NCI-H1930 (cell line): ENCODE results near the gene XKR3.
"Not testable (repeated sequence)": the region's sequence is repeated elsewhere in the genome, so short reads cannot be mapped to it uniquely, and the experiment has no call there.

ENCODE experiments used
- DNase-seq, 2 experiments: peaks; one replicate each; lab custom pipeline; 2025; lab: John Stamatoyannopoulos, UW

Gene XKR3

DNA sequence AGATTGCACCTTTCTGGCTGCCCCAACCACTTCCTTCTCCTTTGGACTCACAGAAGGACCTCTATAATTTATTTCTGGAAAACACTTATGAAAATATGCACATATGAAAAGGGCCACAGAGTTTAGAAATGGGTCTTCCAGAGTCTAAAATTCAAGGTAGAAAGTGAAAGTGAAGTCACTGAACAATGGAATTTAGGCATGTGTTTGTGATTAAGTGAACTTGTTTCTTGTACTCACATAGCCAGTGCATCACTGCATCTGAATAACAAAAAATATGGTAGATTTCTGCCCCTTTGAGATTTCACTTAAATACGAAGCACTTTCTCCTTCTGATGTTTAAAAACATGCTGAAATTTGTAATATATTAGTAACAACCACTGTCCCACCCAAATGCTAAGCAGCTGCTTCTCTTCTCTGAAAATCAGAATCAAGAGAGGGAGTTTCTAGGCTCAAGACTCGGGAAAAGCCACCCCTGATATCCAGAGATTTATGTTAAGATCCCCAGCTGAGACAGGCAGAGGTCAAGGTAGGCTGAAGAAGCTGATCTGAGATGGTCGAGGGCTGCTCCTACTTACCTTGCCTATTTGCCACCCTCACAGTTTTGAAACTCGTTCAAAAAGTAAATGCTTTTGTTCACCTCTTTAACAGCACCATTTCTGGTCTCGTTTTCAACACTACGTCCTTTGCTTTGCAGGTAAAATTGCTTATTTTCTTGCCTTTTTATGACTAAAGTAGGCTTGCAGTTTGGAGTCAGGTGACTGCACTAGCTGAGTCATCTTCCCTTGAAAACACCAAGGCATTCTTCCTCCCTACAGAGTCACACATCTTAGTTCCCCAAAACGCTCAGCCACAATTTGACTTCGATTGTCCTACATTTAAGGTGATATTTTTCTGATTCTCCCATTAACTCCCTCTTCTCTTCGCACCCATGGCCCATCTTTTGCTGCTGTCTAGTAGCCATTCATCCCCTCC, at the start of gene XKR3:
Gene XKR3 (minus strand): TSS at position 696 of the 972 bp plus-strand sequence. CDS start 17,338 bp downstream, outside the sequence.
- DNase-seq: no peak

DNA sequence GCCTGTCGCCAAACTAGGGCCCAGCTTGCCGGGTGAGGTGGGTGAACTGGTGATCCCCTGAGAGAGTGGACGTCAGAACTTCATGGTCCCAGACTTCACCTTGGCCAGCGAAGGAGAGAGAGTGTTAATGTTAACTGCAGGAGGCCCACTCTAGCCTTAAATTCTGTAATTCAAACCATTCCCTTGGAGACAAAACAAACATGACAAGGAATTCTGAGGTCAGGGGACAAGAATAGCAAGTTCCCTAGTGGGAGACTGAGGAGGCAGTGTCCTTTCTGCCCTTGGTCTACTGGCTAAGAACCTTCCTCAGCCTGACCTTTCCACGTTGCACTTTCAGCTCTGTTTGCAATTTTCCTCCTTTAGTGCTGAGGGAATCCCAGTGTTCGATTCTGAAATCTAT, 44.4 kb upstream of the XKR3 start:
- not testable (repeated sequence) for DNase-seq

DNA sequence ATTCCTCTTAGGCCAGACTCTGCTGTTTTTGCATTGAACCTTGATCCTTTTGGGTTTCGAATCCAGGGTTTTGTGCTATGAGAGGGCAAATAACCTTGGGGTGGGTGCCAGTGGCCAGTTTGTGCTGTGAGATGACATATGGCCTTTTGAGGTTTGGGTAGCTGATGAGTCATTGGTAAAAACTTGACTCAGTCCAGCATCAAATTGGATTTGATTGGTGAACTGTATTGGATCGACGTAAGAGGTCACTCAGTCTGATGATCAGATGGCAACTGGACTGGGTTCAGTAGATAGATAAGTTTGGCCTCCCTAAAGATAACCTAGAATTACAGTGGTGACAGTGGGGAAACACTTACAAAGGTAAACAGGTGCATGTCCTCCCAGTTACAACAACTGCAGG, 41.0 kb upstream of the XKR3 start:
- no peak for DNase-seq

DNA sequence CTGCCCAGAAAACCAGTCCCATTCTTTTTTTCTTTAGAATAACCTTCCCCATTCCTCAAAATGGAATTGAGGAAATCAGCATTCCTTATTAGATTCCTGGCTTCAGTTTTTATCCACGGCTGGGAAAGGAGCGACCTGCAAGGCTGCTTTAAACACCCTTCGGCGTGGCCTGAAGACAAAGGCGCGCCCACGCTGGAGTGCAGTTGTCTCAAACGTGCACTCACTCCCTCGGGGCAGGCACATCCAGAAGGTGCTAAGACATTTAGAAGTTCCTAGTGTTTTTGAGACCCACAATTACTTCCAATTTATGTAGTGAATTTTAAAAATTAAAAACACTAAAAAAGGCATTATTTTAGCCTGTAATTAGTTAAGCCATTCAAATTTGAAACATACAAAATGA, 31.6 kb upstream of the XKR3 start:
- DNase-seq: not testable (repeated sequence)

DNA sequence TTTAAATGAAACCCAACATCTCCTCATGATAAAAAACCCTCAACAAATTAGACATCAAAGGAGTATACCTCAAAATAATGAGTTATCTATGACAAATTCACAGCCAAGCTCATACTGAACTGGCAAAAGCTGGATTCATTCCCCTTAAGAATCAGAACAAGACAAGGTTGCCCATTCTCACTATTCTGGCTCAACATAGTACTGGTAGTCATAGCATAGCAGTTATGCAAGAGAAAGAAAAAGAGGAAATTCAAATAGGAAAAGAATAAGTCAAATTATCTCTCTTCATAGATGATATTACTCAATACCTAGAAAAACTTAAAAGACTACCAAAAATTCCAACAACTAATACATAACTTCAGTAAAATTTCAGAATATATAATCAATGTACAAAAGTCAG, 29.4 kb upstream of the XKR3 start:
- DNase-seq: no peak

DNA sequence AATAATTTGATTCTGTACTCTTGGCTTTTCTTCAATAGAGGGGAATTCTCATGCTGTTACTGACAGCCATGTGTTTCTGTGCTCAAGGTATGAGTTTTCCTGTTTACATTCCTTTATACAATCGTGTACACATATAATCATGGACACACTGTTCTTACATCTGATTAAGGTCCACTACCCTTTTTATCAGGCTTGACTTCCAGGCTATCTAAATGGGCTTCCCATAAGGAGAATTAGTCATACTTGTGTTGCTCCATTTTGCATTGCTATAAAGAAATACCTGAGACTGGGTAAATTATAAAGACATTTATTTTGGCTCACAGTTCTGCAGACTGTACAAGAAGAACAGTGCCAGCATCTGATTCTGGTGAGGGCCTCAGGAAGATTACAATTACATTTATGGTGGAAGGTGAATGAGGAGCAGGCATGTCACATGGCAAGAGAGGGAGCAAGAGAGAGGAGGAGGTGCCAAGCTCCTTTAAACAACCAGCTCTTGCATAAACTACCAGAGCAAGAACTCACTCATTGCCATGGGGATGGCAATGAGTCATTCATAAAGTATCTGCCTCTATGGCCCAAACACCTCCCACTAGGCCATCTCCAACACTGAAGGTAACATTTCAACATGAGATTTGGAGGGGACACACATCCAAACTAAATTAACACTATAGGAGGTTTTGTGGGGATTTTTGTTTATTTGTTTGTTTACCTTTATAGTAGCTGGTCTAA, 26.2 kb upstream of the XKR3 start:
- not testable (repeated sequence) for DNase-seq

DNA sequence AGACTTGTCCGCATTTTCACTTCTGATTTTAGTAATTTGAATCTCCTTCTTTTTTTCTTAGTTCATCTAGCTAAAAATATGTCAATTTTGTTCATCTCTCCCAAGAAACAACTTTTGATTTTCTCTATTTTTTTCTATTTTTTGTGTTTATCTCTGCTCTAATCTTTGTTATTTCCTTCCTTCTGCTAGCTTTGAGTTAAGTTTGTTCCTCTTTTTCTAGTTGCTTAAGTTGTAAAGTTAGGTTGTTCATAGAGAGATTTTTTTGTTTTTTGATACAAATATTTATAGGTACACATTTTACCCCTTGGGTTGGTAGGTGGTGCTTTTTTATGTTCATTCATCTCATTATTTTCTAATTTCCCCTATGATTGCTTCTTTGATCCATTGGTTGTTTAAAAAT, 22.1 kb upstream of the XKR3 start:
- no peak for DNase-seq

DNA sequence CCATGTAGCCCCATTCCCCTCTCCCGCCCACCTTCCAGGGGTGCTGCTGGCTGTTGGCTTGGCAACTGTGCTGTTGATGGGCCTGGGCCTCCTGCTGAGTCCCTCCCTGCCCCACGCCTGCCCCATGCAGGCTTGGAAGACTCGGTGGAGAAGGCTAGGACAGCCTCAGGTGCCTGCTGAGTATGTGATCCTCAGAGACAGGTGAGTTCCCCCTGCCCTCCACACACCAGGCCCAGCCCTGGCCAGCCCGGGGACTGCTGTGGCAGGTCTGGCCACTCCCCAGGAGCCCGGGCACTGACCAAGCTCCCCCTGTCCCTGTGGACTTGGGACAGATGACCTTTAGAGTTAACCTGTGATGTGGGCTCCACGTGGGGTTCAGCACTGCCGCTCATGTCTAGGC, 20.7 kb upstream of the XKR3 start:
- no peak for DNase-seq

DNA sequence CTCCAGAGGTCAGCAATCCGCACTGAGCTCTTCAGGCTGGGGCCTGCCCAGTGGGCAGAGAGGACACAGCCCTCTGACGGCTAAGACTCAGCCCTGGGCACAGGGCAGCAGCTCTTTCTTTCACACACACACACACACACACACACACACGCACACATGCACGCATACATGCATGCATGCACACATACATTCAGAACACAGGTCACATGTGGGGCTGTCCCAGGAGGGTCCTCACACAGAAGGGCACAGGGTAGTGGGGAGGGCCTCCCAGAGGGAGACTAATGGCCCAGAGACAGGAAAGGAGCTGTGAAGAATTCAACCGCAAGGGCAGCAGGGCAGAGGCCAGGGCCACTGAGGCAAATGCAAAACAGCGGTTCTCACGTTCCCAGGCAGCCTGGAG, 20.3 kb upstream of the XKR3 start:
- DNase-seq: no peak

DNA sequence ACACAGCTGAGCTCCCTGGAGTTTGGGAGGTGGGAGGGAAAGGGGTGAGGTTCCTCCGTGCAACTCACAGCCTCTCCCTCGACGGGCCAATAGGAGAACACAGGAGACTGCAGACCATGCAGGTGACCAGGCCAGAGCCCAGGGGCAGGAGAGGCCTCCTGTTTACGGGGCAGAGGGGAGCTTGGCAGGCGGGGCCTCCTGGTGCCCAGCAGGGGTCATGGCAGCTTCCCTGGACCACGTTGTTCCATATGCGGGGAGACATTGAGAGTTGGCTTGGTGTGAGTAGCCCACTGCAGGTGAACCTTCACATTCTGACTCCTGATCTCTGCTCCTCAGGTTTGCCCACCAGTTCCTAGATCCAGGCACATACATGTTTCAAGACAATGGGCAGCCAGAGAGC, 19.3 kb upstream of the XKR3 start:
- no peak for DNase-seq

DNA sequence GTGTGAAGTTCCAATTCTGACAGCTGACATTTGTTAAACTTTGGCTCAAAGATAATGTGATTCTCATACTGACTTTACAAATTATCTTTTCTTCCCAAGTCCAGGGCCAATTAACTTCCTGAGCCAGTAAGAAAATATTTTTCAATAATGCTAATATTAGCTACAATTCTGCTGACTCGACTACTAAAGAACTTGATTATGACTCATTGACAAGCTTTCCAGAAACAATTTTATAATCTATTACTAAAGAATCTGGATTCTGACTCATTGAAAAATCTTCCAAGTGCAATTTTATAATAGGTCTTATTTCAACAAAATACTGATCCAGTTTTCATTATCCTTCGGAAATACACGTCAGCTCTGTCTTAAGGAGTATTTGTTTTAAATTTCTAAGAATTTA, 12.9 kb upstream of the XKR3 start:
- no peak for DNase-seq

DNA sequence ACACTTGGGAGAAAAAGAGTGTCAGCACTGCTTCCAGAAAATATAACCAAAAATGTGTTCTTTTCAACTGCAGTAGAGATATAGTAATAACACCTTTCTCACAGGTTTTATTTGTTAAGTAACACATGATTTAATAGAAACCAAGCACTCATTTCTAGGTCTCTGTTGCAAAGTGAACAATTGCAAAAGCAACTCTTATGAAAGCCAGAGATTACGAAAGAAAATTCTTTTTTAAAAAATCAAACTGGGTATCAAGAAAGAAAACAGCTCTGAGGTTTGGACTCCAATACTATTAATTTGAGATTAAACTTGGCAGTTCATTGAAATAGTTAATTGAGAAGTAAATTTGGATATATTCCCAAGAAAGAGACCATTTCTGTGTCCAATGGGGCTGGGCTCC, 9.8 kb upstream of the XKR3 start:
- no peak for DNase-seq

DNA sequence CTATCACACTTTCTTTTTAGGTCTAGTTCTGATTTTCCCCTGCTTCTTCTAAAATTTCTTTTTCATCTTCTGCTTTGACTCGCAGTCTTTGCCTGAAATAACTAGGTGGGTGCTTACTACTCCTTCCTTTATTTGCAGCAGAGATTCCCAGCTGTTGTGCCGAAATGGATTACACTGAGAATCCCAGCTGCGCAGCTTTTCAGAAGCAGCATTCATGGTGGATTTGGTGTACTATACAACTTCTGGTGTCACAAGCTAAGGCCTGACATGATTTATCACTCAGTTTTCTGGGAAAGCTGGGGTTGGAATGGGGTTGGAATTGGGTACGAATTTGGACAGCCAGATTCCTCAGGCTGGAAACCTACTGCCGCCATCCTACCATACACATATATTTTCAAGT, 6.0 kb upstream of the XKR3 start:
- no peak for DNase-seq

DNA sequence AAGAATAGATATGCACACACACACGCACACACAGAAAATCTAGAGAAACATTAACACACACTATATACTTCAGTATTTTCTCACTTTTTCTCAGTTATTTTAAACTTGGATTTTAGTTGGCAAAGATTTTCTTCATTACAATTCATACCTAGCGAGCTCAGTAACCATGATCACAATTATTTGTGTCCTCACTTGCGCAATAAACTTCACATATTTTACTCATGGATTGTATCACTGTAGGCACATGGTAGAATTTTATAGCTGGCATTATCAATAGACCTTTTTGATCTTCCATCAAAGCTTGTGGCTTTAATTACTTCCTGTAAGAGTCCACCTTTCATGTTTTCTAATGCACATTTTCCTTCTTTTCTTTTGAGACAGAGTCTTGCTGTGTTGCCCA, 4.8 kb upstream of the XKR3 start:
- no peak for DNase-seq

DNA sequence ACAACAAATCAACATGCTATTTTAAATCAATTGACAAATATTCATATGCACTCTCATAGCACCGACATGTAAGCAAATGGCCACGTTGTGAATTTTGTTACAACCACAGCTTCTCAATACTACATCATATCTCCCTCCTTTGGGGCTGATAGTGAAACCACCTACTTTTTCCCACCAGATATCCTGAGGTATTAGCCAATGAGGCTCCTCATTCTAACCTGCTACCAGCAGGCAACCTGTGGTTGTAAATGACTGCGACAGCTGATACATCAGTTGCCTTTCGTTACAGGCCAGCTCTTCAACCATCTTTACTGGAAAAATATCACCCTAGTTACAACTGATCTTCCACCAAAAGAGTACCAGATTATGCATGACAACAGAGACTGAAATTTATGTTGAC, 3.7 kb upstream of the XKR3 start:
- DNase-seq: no peak

DNA sequence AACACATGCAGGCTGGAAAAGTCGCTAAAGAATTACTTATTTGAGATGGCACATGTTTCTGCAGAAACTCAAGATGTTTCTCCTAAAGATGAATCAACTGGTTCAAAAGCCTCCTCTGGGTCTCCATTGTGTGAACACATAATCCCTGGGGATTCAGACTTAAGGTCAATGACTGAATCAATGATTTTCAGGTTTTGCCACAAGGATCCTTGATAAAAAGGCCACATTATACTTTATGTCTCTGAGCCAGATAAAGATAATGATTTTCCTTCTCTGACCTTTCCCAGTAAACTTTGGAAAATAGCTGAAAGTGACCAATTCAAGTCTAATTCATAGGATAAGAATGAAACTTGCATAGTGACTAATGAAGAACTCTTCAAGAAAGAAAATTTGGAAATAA, 2.3 kb upstream of the XKR3 start:
- DNase-seq: no peak

DNA sequence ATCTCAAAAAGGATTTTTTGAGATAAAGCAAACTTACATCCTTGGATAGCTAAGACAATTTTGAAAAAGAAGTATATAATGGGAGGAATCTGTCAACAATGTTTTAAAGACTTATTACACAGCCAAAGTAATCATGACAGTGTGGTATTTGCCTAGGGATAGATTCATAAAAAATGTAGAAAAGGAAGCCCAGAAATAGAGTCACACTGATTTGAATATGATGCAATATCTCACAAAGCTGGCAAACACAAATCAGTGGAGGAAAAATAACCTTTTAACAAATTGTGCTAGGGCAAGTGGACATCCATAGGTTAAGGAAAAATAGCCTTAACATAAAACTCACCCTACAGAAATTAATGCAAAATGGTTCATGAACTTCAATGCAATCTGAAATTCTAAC, 6.0 kb downstream of the XKR3 start:
- DNase-seq: no peak

DNA sequence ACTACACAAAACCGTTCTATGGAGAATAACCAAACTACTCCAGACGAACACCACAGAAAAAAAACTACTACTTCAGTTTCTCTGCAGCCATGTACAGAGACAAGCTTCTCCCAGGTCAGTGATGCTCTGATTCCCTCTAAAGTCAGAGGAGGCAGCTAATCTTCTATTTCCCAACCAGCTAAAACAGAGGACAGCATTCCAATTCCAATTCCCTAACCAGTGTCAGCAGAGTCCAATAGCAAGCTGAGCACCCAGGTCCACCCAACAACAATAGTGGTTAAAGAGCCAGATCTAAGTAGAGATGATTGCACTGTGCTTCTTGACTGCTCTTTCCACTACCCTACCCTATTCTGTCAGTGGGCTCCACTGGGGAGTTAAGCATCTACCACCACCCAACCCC, 6.7 kb downstream of the XKR3 start:
- no peak for DNase-seq

DNA sequence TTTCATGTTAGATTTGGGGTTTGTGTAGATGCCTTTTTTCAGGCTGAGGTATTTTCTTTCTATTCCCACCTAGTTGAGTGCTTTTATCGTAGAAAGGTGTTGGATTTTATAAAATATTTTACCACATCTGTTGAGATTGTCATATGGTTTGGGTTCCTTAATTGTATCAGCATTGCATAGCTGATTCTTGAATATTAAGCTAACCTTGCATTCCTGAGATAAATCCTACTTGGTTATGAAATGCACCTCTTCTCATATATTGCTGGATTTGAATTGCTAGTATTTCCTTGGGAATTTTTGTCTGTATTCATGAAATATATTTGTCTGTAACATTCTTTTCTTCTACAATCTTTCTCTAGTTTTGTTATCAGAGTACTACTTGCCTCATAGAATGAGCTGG, 10.1 kb downstream of the XKR3 start:
- DNase-seq: no peak

DNA sequence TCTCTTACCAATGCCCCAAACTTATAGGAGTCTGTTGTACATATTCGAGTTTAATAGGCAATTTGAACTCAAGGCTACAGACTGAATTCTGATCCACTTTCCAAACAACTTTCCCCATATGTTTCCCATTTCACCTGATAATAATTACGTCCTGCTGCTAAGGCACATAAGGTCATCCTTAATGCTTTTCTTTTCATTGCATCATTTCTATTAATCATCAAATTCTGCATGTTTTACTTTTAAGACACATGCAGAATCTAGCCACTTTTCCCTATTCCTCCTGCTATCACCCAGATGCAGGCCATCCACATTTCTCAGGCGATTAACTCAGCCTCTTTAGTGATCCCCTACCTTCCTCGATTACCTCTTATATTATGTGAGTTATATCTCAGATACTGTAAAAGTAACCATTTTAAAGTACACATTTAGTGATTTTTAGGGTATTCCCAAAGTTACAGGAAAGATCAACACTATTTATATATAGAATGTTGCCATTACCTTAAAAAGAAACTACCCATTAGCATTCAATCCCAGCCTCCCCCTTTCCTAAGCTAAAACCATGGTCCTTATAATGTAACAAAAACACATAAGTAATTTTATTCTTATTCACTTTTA, 14.9 kb downstream of the XKR3 start:
- DNase-seq: no peak

DNA sequence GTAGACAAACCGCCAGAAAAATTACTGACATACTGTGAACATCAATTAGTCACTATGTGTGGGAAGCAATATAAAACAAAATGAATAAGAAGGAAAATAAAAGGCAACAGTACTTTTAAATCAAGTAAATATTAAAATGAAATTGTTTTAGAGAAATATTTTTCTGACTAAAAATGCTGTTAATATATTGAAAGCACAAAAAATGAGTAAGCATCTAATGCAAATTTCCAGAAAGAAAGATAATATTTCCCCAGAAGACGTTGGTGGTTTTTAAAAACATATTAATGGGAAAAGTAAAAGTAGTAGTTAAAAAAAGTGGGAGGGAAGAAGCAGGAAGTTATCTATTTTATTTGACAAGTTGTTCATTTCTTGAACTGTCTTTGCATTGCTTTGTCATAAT, 16.5 kb downstream of the XKR3 start:
- DNase-seq: no peak

DNA sequence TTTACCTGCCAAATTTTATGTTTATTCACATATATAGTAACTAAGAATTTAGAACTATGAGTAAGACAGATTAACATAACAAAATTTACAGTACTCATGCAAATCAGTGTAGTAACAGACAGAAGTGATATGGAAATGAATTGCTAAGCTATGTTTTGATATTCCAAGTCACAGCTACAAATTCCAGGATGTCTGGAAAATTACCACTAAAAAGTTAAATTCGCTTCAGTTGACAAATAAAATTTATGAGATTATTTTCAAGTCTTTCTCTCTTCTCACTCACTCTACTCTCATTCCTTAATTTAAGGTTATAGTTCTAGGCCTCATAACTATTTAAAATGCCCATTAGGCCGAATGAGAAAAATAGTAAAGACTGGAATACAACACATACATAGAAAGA, 18.1 kb downstream of the XKR3 start:
- DNase-seq: no peak

DNA sequence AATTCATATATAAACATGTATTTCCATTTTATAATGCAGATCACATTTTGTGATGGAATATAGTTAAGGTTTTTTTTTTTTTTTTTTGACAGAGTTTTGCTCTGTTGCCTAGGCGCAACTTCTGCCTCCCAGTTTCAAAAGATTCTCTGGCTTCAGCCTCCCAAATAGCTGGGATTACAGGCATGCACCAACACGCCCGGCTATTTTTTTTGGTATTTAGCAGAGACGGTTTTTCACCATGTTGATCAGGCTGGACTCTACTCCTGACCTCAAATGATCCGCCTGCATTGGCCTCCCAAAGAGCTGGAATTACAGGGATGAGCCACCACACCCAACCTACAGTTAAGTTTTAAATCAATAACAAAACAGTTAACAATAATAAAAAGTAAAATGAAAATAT, 18.8 kb downstream of the XKR3 start:
- no peak for DNase-seq
